ENCODE data around the gene PTGER2. TPM values are rescaled to one million over a fixed set of nuclear protein-coding genes. Genes with fewer than 3 reads are reported as not detected.

PTGER2 gene
- total and polyA plus RNA-seq, 2 of the 8 experiments (the other 6 are each of a cell fraction or from before 2014, with no cell fraction given), result 1.2 TPM

GRCh38 chr14:52319919-52320318 is 5.8 kb downstream of the PTGER2 start:
- Histone ChIP-seq H3K14ac (ENCODE audit: insufficient read length) (no peak overlapping the region), H3K56ac (replicated peaks; ENCODE audit: insufficient read length, low read depth, low read length) (no peak overlapping the region), H3K18ac (ENCODE audit: extremely low read depth, low read length) (no peak overlapping the region), H4K91ac (replicated peaks; ENCODE audit: insufficient read length, low read length) (no peak overlapping the region), H3K27me3 (replicated peaks in 1 of 4; ENCODE audit: control insufficient read depth in 3 of 4, extremely low read depth in 1 of 4, insufficient read depth in 3 of 4, low read length in 3 of 4) (peaks cover 16 to 25% (median 21%) of the 10 kb centered on the region in 4 experiments), H3K79me2 (ENCODE audit: control insufficient read depth in 1 of 2, insufficient read depth in 2 of 2, low read length in 2 of 2) (no peaks in the 10 kb centered on the region), H2BK120ac (replicated peaks; ENCODE audit: low read depth, low read length) (no peak overlapping the region), H3K79me1 (ENCODE audit: low read depth, low read length) (no peaks in the 10 kb centered on the region), H3K23me2 (ENCODE audit: low read depth, low read length) (peaks cover 4% of the 10 kb centered on the region), H2BK20ac (ENCODE audit: low read length) (no peak overlapping the region), H4K20me1 (replicated peaks in 1 of 2; ENCODE audit: control insufficient read depth in 1 of 2, insufficient read depth in 2 of 2, low read length in 2 of 2) (no peaks in the 10 kb centered on the region), H3K36me3 (ENCODE audit: control insufficient read depth in 2 of 4, insufficient read depth in 4 of 4, low read length in 3 of 4) (no peaks in the 10 kb centered on the region), H3K23ac (ENCODE audit: insufficient read length) (no peak overlapping the region), H4K8ac (ENCODE audit: extremely low read depth, insufficient read depth, low read length) (no peak overlapping the region), H3K9ac (replicated peaks in 1 of 4; ENCODE audit: extremely low read depth in 1 of 4, low read depth in 3 of 4, low read length in 3 of 4) (no peak overlapping the region), H2BK12ac (ENCODE audit: low read depth, low read length) (no peak overlapping the region), H3K4me1 (replicated peaks in 1 of 4; ENCODE audit: control insufficient read depth in 3 of 4, insufficient read depth in 4 of 4, low read length in 3 of 4) (peaks cover 0 to 3% (median 1%) of the 10 kb centered on the region in 4 experiments; a peak in 3 of 7 replicates), H4K5ac (ENCODE audit: insufficient read length, low read depth, low read length) (no peak overlapping the region), H3K9me3 (ENCODE audit: insufficient read depth in 2 of 2, low read depth in 1 of 2, low read length in 1 of 2) (peaks cover 4 to 8% of the 10 kb centered on the region in 2 experiments; a peak in 3 of 4 replicates), H3K4me2 (ENCODE audit: insufficient read depth in 1 of 2, low read depth in 2 of 2, low read length in 2 of 2) (no peak overlapping the region), H2AFZ (ENCODE audit: low read length) (no peak overlapping the region), H3K27ac (ENCODE audit: low read depth, low read length) (no peak overlapping the region), H2BK15ac (ENCODE audit: low read length) (no peak overlapping the region), H2AK5ac (ENCODE audit: low read depth, low read length) (no peak overlapping the region), H2BK5ac (ENCODE audit: low read depth, low read length) (no peak overlapping the region), H3K4me3 (ENCODE audit: extremely low read depth in 1 of 4, insufficient read depth in 2 of 4, low read depth in 3 of 4, low read length in 4 of 4) (no peak overlapping the region), H3K4ac (replicated peaks; ENCODE audit: insufficient read length, low read depth, low read length) (no peak overlapping the region)
- POLR2A ChIA-PET (ENCODE audit: partially characterized antibody), result no interaction called here
- 86% methylated on average over 3 of the region's 3 CpGs; no CpG with 5 or more reads in 1 of the 2 experiments for WGBS, 2 experiments (ENCODE audit: extremely low coverage in 1 of 2, insufficient coverage in 1 of 2, insufficient read length in 1 of 2, insufficient replicate concordance in 2 of 2, low coverage in 1 of 2, low lambda C conversion rate in 2 of 2, missing lambda C conversion rate in 1 of 2)
- FAIRE-seq (no peak), DNase-seq (ENCODE audit: low read depth in 1 of 2, low spot score in 2 of 2) (no peak)
- CTCF ChIA-PET (ENCODE audit: partially characterized antibody), result interaction anchor here (1.0 kb wide), 1 partner anchor 20 kb away, joined by 4 read pairs; no protein-coding TSS in a partner anchor
- TF ChIP-seq CHD1 (IDR thresholded peaks at IDR 0.05; ENCODE audit: low read depth, low read length) (no peak), BCL11A (IDR thresholded peaks at IDR 0.05; ENCODE audit: low read depth in 2 of 2, low read length in 2 of 2) (no peak)
